Stimulated activated CD8-positive, alpha-beta memory T cell treated with anti-CD3 and anti-CD28 coated beads, Interleukin-15, amount 100 ng/mL, for 4 hours (primary cell): Measurements from ENCODE around the gene PDPK1.
"Not testable (repeated sequence)": the region's sequence is repeated elsewhere in the genome, so short reads cannot be mapped to it uniquely, and the experiment has no call there.

ENCODE experiments used
- DNase-seq, 2 donors: peaks; one replicate each; pipeline ENCODE4 v3.0.0-alpha.2; 2020; ENCODE audit warnings: low read depth in 2 of 2

Gene PDPK1

GRCh38 chr16:2587891-2588565 is 50.2 kb downstream of the PDPK1 start:
- DNase-seq: no peak

GRCh38 chr16:2591476-2592240 is 53.8 kb downstream of the PDPK1 start:
- DNase-seq: no peak

GRCh38 chr16:2592786-2593185 is 55.0 kb downstream of the PDPK1 start:
- no peak for DNase-seq

- no peak for DNase-seq
Measured at GRCh38 chr16:2595393-2596205, 57.8 kb downstream of the PDPK1 start.

GRCh38 chr16:2596747-2597559 is 59.1 kb downstream of the PDPK1 start:
- DNase-seq: no peak

GRCh38 chr16:2597560-2597902 is 59.7 kb downstream of the PDPK1 start:
- no peak for DNase-seq

- no peak for DNase-seq
Measured at GRCh38 chr16:2598133-2598641, 60.4 kb downstream of the PDPK1 start.

- DNase-seq: no peak
Measured at GRCh38 chr16:2598723-2599122, 60.9 kb downstream of the PDPK1 start.

GRCh38 chr16:2599165-2599564 is 61.3 kb downstream of the PDPK1 start:
- DNase-seq: not testable (repeated sequence)

- DNase-seq: not testable (repeated sequence)
Measured at GRCh38 chr16:2599785-2600184, 62.0 kb downstream of the PDPK1 start.

- DNase-seq: not testable (repeated sequence)
Measured at GRCh38 chr16:2601301-2602025, 63.6 kb downstream of the PDPK1 start.

- DNase-seq: not testable (repeated sequence)
Measured at GRCh38 chr16:2602175-2602574, 64.4 kb downstream of the PDPK1 start.

- peak; percentile 69 to 71 for DNase-seq
Measured at GRCh38 chr16:2603165-2604015, 65.6 kb downstream of the PDPK1 start.

GRCh38 chr16:2604016-2604369 is 66.2 kb downstream of the PDPK1 start:
- not testable (repeated sequence) for DNase-seq

GRCh38 chr16:2606820-2607219 is 69.0 kb downstream of the PDPK1 start:
- not testable (repeated sequence) for DNase-seq

GRCh38 chr16:2609345-2609744 is 71.5 kb downstream of the PDPK1 start:
- DNase-seq: not testable (repeated sequence)

- no peak for DNase-seq
Measured at GRCh38 chr16:2609827-2610470, 72.1 kb downstream of the PDPK1 start.

GRCh38 chr16:2610781-2611498 is 73.1 kb downstream of the PDPK1 start:
- DNase-seq: no peak

GRCh38 chr16:2611499-2611862 is 73.7 kb downstream of the PDPK1 start:
- no peak for DNase-seq
